ENCODE data around the gene RELN.

- no peak for TF ChIP-seq CTCF (IDR thresholded peaks at IDR 0.05)
- TF ChIP-seq POLR2AphosphoS5 (IDR thresholded peaks at IDR 0.05; ENCODE audit: low read depth, low read length): no peak
- no peak for TF ChIP-seq REST (IDR thresholded peaks at IDR 0.05; ENCODE audit: insufficient read depth in 1 of 2, low read depth in 2 of 2, low read length in 1 of 2)
Measured at GRCh38 chr7:103640031-103640779, 349.3 kb downstream of the RELN start.

Measured in Panc1 (cell line).